A549 (cell line): ENCODE results near the gene LMO7.
"Not testable (repeated sequence)": the region's sequence is repeated elsewhere in the genome, so short reads cannot be mapped to it uniquely, and the experiment has no call there.

Experiments used
- BCL3 ChIP-seq: fragments of >200 bp; sonication (Bioruptor Twin); formaldehyde crosslinking; IDR thresholded peaks from 3 replicates; pipeline ENCODE4 v1.6.1; 2016
- CEBPB ChIP-seq, 2 experiments: fragments of >200 bp in 1 of 2; sonication (Bioruptor Twin) in 1 of 2; formaldehyde crosslinking in 1 of 2; IDR thresholded peaks; 2 replicates each; pipeline ENCODE4 v1.6.1; 2012 to 2016
- CHD4 ChIP-seq: fragments of 200-600 bp; sonication (generic); IDR thresholded peaks from 2 replicates; pipeline ENCODE4 v1.6.1; 2016; ENCODE audit warnings: antibody characterized with exemption, mild to moderate bottlenecking, borderline replicate concordance
- CTCF ChIP-seq: fragments of >200 bp; sonication (Bioruptor Twin); formaldehyde crosslinking; IDR thresholded peaks from 3 replicates; pipeline ENCODE4 v1.5.1; 2016
- MYC ChIP-seq: IDR thresholded peaks from 2 replicates; pipeline ENCODE4 v1.6.1; 2012; ENCODE audit warnings: mild to moderate bottlenecking, inconsistent platforms, low read length, improper control_type of control experiment, borderline replicate concordance
- NR3C1 ChIP-seq: fragments of >200 bp; sonication (Bioruptor Twin); formaldehyde crosslinking; IDR thresholded peaks from 3 replicates; pipeline ENCODE4 v1.6.1; 2017
- POLR2A ChIP-seq: IDR thresholded peaks from 2 replicates; pipeline ENCODE4 v1.6.1; 2012; ENCODE audit warnings: mild to moderate bottlenecking, low read length
- REST ChIP-seq: fragments of 200-600 bp; sonication (generic); IDR thresholded peaks from 2 replicates; pipeline ENCODE4 v1.6.1; 2016; ENCODE audit warnings: antibody characterized with exemption, mild to moderate bottlenecking, moderate library complexity
- RFX5 ChIP-seq: fragments of 450-650 bp; IDR thresholded peaks from 2 replicates; pipeline ENCODE4 v1.7.1; 2014; ENCODE audit warnings: antibody characterized with exemption, mild to moderate bottlenecking, moderate library complexity
- SMC3 ChIP-seq: fragments of >200 bp; sonication (Bioruptor Twin); formaldehyde crosslinking; IDR thresholded peaks from 3 replicates; pipeline ENCODE4 v1.6.1; 2018; ENCODE audit warnings: inconsistent platforms
- SREBF2 ChIP-seq: fragments of 450-650 bp; IDR thresholded peaks from 2 replicates; pipeline ENCODE4 v1.6.1; 2014; ENCODE audit warnings: mild to moderate bottlenecking, moderate library complexity

GRCh38 chr13:75780103-75780502 lies 144.0 kb downstream of the LMO7 start:
- TF ChIP-seq REST; SREBF2; RFX5; BCL3; CHD4; MYC; CTCF; SMC3; POLR2A; NR3C1; CEBPB (IDR thresholded peaks at IDR 0.05): not testable (repeated sequence)
